GM12878 (cell line): Measurements from ENCODE around the gene ZNF670. TPM values are rescaled to one million over a fixed set of nuclear protein-coding genes. Genes with fewer than 3 reads are reported as not detected.

Experiments
- ASH2L ChIP-seq: fragments of 300-600, 200-600 bp; sonication (generic); IDR thresholded peaks from 2 replicates; pipeline ENCODE4 v1.6.1; 2017; ENCODE audit warnings: low read depth, mild to moderate bottlenecking, borderline replicate concordance
- CBFB ChIP-seq: IDR thresholded peaks from 2 replicates; pipeline ENCODE4 v1.6.1; 2016; ENCODE audit warnings: antibody characterized with exemption, low read depth
- CBX5 ChIP-seq: sonication (generic); IDR thresholded peaks from 2 replicates; pipeline ENCODE4 v1.6.1; 2016; ENCODE audit warnings: low read depth, moderate library complexity, mild to moderate bottlenecking, inconsistent platforms
- CTCF ChIP-seq, 3 experiments: IDR thresholded peaks in 2 of 3; conservative IDR thresholded peaks in 1 of 3; 2 replicates each; pipeline ENCODE4 v1.5.1; 2011; ENCODE audit warnings: low read depth in 3 of 3, low read length in 3 of 3, mild to moderate bottlenecking in 3 of 3, control low read depth in 2 of 3, moderate library complexity in 2 of 3, inconsistent platforms in 1 of 3, mixed read lengths in 1 of 3; ENCODE audit not compliant: control insufficient read depth in 2 of 3, insufficient read depth in 1 of 3; ENCODE audit errors: extremely low read depth in 1 of 3
- DPF2 ChIP-seq: fragments of 450-650 bp; IDR thresholded peaks from 2 replicates; pipeline ENCODE4 v1.6.1; 2017; ENCODE audit warnings: mild to moderate bottlenecking
- E2F8 ChIP-seq: fragments of 450-650 bp; IDR thresholded peaks from 2 replicates; pipeline ENCODE4 v1.6.1; 2018; ENCODE audit warnings: mild to moderate bottlenecking, low read depth, moderate library complexity; ENCODE audit not compliant: partially characterized antibody
- ELK1 ChIP-seq: IDR thresholded peaks from 2 replicates; pipeline ENCODE4 v1.6.1; 2012; ENCODE audit warnings: low read depth, low read length, improper control_type of control experiment
- EP300 ChIP-seq, 2 experiments: fragments of 150-350 bp in 1 of 2; IDR thresholded peaks; 2 replicates each; pipeline ENCODE4 v1.6.1; 2011 to 2012; ENCODE audit warnings: low read depth in 2 of 2, low read length in 2 of 2, borderline replicate concordance in 1 of 2, improper control_type of control experiment in 1 of 2, inconsistent platforms in 1 of 2; ENCODE audit not compliant: control insufficient read depth in 1 of 2
- HDAC6 ChIP-seq: fragments of 200-600 bp; sonication (generic); IDR thresholded peaks from one replicate; pipeline ENCODE4 v1.8.0; 2017; ENCODE audit warnings: antibody characterized with exemption; ENCODE audit not compliant: unreplicated experiment
- IKZF1 ChIP-seq: fragments of 450-650 bp; conservative IDR thresholded peaks from 2 replicates; pipeline ENCODE4 v1.6.1; 2017; ENCODE audit warnings: antibody characterized with exemption, mild to moderate bottlenecking
- IKZF2 ChIP-seq, 2 experiments: fragments of 450-650 bp; IDR thresholded peaks; 2 replicates each; pipeline ENCODE4 v1.6.1; 2017; ENCODE audit warnings: mild to moderate bottlenecking in 2 of 2, moderate library complexity in 2 of 2
- JUNB ChIP-seq: IDR thresholded peaks from 2 replicates; pipeline ENCODE4 v1.6.1; 2016; ENCODE audit warnings: antibody characterized with exemption, mild to moderate bottlenecking
- KAT2A ChIP-seq: conservative IDR thresholded peaks from 2 replicates; pipeline ENCODE4 v1.6.1; 2011; ENCODE audit warnings: low read depth, low read length; ENCODE audit not compliant: control insufficient read depth
- PAX8 ChIP-seq: fragments of 450-650 bp; IDR thresholded peaks from 2 replicates; pipeline ENCODE4 v1.6.1; 2017; ENCODE audit warnings: mild to moderate bottlenecking, moderate library complexity
- SREBF1 ChIP-seq: IDR thresholded peaks from 2 replicates; pipeline ENCODE4 v1.6.1; 2012; ENCODE audit warnings: mild to moderate bottlenecking, low read length
- STAT1 ChIP-seq: fragments of 450-650 bp; conservative IDR thresholded peaks from 2 replicates; pipeline ENCODE4 v1.6.1; 2014; ENCODE audit warnings: antibody characterized with exemption, mild to moderate bottlenecking
- STAT3 ChIP-seq: IDR thresholded peaks from 2 replicates; pipeline ENCODE4 v1.6.1; 2011; ENCODE audit warnings: low read depth, low read length, improper control_type of control experiment
- TCF7 ChIP-seq: IDR thresholded peaks from 2 replicates; pipeline ENCODE4 v1.6.1; 2014; ENCODE audit warnings: antibody characterized with exemption, borderline replicate concordance
- YY1 ChIP-seq: IDR thresholded peaks from 2 replicates; pipeline ENCODE4 v1.6.1; 2011; ENCODE audit warnings: low read depth, mild to moderate bottlenecking, low read length
- ZBED1 ChIP-seq: IDR thresholded peaks from 2 replicates; pipeline ENCODE4 v1.6.1; 2016; ENCODE audit warnings: borderline replicate concordance
- ZNF217 ChIP-seq: fragments of 450-650 bp; IDR thresholded peaks from 2 replicates; pipeline ENCODE4 v1.6.1; 2017; ENCODE audit warnings: antibody characterized with exemption, mild to moderate bottlenecking
- ZSCAN29 ChIP-seq: fragments of 450-650 bp; IDR thresholded peaks from 2 replicates; pipeline ENCODE4 v1.6.1; 2017; ENCODE audit warnings: mild to moderate bottlenecking, moderate library complexity
- polyA plus RNA-seq, 11 experiments: library from polyadenylated mRNA; depleted of rRNA in 4 of 11; unstranded in 6 of 11; stranded (reverse) in 5 of 11; fragments of >200 nt; fragmentation: Nextera tagmentation in 4 of 11; fragmentation: Illumina TruSeq in 1 of 11; extraction: Ambion mirVana in 4 of 11; extraction: Trizol in 1 of 11; gene quantifications; 1 replicate in 1 of 11; 2 replicates in 10 of 11; pipeline versions ENCODE4 v1.2.1 to v1.2.3, GENCODE V29; 2011 to 2016; ENCODE audit warnings: inconsistent platforms in 2 of 11, missing spikeins in 2 of 11, low read depth in 1 of 11
- total RNA-seq, 4 experiments: library from RNA; depleted of rRNA in 3 of 4; stranded (reverse); fragments of >200 nt in 3 of 4; fragmentation: Illumina TruSeq in 1 of 4; extraction: Trizol in 1 of 4; gene quantifications; 2 replicates each; pipeline versions ENCODE4 v1.2.1 to v1.2.3, GENCODE V29; 2013 to 2021

Gene ZNF670
- total and polyA plus RNA-seq, 10 of the 15 experiments (the other 5 are each of a cell fraction or from before 2014, with no cell fraction given), result 3.0 to 9.0 (median 5.3) TPM

GRCh38 chr1:247103859-247104591 is 25.4 kb upstream of the ZNF670 start, which contains the start of gene ZNF669 (continued):
- TF ChIP-seq ZNF217 (no peak), ASH2L (no peak), TCF7 (no peak), CBX5 (no peak), IKZF2 (IDR thresholded peaks at IDR 0.05) (peak in 1 of 2 experiments; percentile 36; a peak in 1 of 4 replicates), CBFB (peak; percentile 67; the same call in 1 of the 2 replicates), JUNB (peak; percentile 33; the same call in 1 of the 2 replicates), STAT3 (no peak), KAT2A (no peak), CTCF (IDR thresholded peaks at IDR 0.05 in 2 of 3, conservative IDR thresholded peaks at IDR 0.05 in 1 of 3; ENCODE audit: control insufficient read depth in 2 of 3, extremely low read depth in 1 of 3, insufficient read depth in 1 of 3, low read depth in 3 of 3, low read length in 3 of 3) (no peak), ELK1 (0 out of 2 replicates have a peak, but pooled peaks have one; percentile 29), STAT1 (0 out of 2 replicates have a peak, but pooled peaks have one; percentile 44), PAX8 (no peak), ZSCAN29 (no peak), YY1 (no peak), HDAC6 (no peak), ZBED1 (no peak), EP300 (IDR thresholded peaks at IDR 0.05; ENCODE audit: borderline replicate concordance in 1 of 2, control insufficient read depth in 1 of 2, low read depth in 2 of 2, low read length in 2 of 2) (no peak), DPF2 (peak; percentile 63), E2F8 (no peak), IKZF1 (peak; percentile 73), SREBF1 (0 out of 2 replicates have a peak, but pooled peaks have one; percentile 39)
